SK-N-SH (cell line): ENCODE data around the gene ZNF143. TPM values are rescaled to one million over a fixed set of nuclear protein-coding genes. Genes with fewer than 3 reads are reported as not detected.

Experiments used
- CTCF ChIA-PET: fragments of 300-600, 350-600 bp; formaldehyde crosslinking; extraction: SDS; loops from one replicate; lab custom pipeline; 2021; lab: Yijun Ruan, JAX
- POLR2A ChIA-PET: fragments of 350-600 bp; sonication (Branson Sonifier 250); formaldehyde crosslinking; extraction: SDS; loops from one replicate; lab custom pipeline; 2020; ENCODE audit warnings: antibody characterized with exemption, inconsistent platforms; lab: Yijun Ruan, JAX
- DNase-seq: peaks from one replicate; pipeline ENCODE4 v3.0.0; 2012
- H2AFZ ChIP-seq: fragments of 200-600 bp; sonication (generic); 2 replicates; pipeline ENCODE4 v1.8.1; 2016; ENCODE audit warnings: antibody characterized with exemption, mild to moderate bottlenecking, low read depth
- H3F3A ChIP-seq: fragments of 200-600 bp; sonication (generic); replicated peaks from 2 replicates; pipeline ENCODE3; 2016; ENCODE audit warnings: antibody characterized with exemption, mild to moderate bottlenecking; ENCODE audit not compliant: insufficient read depth
- H3K27ac ChIP-seq, 2 experiments: fragments of 200-500 bp in 1 of 2; fragments of 200-600 bp in 1 of 2; sonication (Bioruptor generic) in 1 of 2; sonication (generic), shearing (Covaris generic) in 1 of 2; 2 replicates each; pipeline versions ENCODE4 v1.5.1 to v1.6.1; 2014 to 2016; ENCODE audit warnings: low read depth in 2 of 2, inconsistent platforms in 1 of 2, low read length in 1 of 2, mild to moderate bottlenecking in 1 of 2, mixed read lengths in 1 of 2
- H3K27me3 ChIP-seq: fragments of 200-600 bp; sonication (generic), shearing (Covaris generic); 2 replicates; pipeline ENCODE4 v1.6.1; 2016; ENCODE audit warnings: mixed run types; ENCODE audit not compliant: insufficient read depth
- H3K36me3 ChIP-seq, 2 experiments: fragments of 200-500 bp in 1 of 2; fragments of 200-600 bp in 1 of 2; sonication (Bioruptor generic) in 1 of 2; sonication (generic) in 1 of 2; replicated peaks in 1 of 2; 2 replicates each; pipeline versions ENCODE3 to v1.5.1; 2014 to 2016; ENCODE audit warnings: low read length in 1 of 2, mild to moderate bottlenecking in 1 of 2; ENCODE audit not compliant: insufficient read depth in 2 of 2, control insufficient read depth in 1 of 2
- H3K4me1 ChIP-seq, 2 experiments: fragments of 200-500 bp in 1 of 2; fragments of 200-600 bp in 1 of 2; sonication (Bioruptor generic) in 1 of 2; sonication (generic), shearing (Covaris generic) in 1 of 2; 2 replicates each; pipeline versions ENCODE4 v1.5.1 to v1.6.1; 2014 to 2016; ENCODE audit warnings: low read depth in 1 of 2, low read length in 1 of 2, mixed run types in 1 of 2; ENCODE audit not compliant: insufficient read depth in 2 of 2, control insufficient read depth in 1 of 2
- H3K4me2 ChIP-seq: fragments of 200-600 bp; sonication (generic), shearing (Covaris generic); 2 replicates; pipeline ENCODE4 v1.6.1; 2017; ENCODE audit warnings: mixed run types
- H3K4me3 ChIP-seq, 2 experiments: fragments of 200-500 bp in 1 of 2; fragments of 200-600 bp in 1 of 2; sonication (Bioruptor generic) in 1 of 2; sonication (generic), shearing (Covaris generic) in 1 of 2; 2 replicates each; pipeline versions ENCODE4 v1.5.1 to v1.8.1; 2014 to 2016; ENCODE audit warnings: low read depth in 2 of 2, inconsistent platforms in 1 of 2, low read length in 1 of 2, mild to moderate bottlenecking in 1 of 2, mixed read lengths in 1 of 2, moderate library complexity in 1 of 2
- H3K79me2 ChIP-seq: fragments of 200-600 bp; sonication (generic); 2 replicates; pipeline ENCODE4 v1.8.1; 2017; ENCODE audit warnings: mild to moderate bottlenecking; ENCODE audit not compliant: insufficient read depth
- H3K9ac ChIP-seq: fragments of 200-600 bp; sonication (generic); 2 replicates; pipeline ENCODE4 v1.6.1; 2017; ENCODE audit warnings: mixed run types
- H3K9me2 ChIP-seq: fragments of 200-600 bp; sonication (generic); 2 replicates; pipeline ENCODE4 v1.6.1; 2017; ENCODE audit warnings: mixed run types
- H3K9me3 ChIP-seq: fragments of 200-600 bp; sonication (generic); 2 replicates; pipeline ENCODE4 v1.6.1; 2017; ENCODE audit warnings: mixed run types, mild to moderate bottlenecking, moderate library complexity
- H4K20me1 ChIP-seq: fragments of 200-600 bp; sonication (generic); 2 replicates; pipeline ENCODE4 v1.6.1; 2017; ENCODE audit warnings: mild to moderate bottlenecking, mixed run types; ENCODE audit not compliant: insufficient read depth
- CHD2 ChIP-seq: fragments of 150-350 bp; IDR thresholded peaks from 2 replicates; pipeline ENCODE4 v1.6.1; 2018; ENCODE audit warnings: low read length; ENCODE audit not compliant: partially characterized antibody
- EP300 ChIP-seq, 2 experiments: IDR thresholded peaks; 2 replicates each; pipeline versions ENCODE4 v1.4.0 to v1.6.1; 2012; ENCODE audit warnings: borderline replicate concordance in 1 of 2, low read depth in 1 of 2, low read length in 1 of 2
- FOSL2 ChIP-seq: IDR thresholded peaks from 2 replicates; pipeline ENCODE4 v1.4.0; 2012; ENCODE audit warnings: low read depth, mild to moderate bottlenecking, moderate library complexity, borderline replicate concordance
- FOXJ3 ChIP-seq: sonication (generic); formaldehyde crosslinking; IDR thresholded peaks from 2 replicates; pipeline ENCODE4 v1.5.1; 2020; ENCODE audit warnings: mild to moderate bottlenecking, missing genetic modification reagents
- JUND ChIP-seq: IDR thresholded peaks from 2 replicates; pipeline ENCODE4 v1.4.0; 2012
- NFIC ChIP-seq: IDR thresholded peaks from 2 replicates; pipeline ENCODE4 v1.4.0; 2012; ENCODE audit warnings: borderline replicate concordance
- NRF1 ChIP-seq: IDR thresholded peaks from 2 replicates; pipeline ENCODE4 v1.6.1; 2012; ENCODE audit warnings: low read depth, mild to moderate bottlenecking, low read length
- POLR2AphosphoS5 ChIP-seq: IDR thresholded peaks from 2 replicates; pipeline ENCODE4 v1.6.1; 2012; ENCODE audit warnings: low read depth, low read length
- RCOR1 ChIP-seq: fragments of 150-350 bp; IDR thresholded peaks from 2 replicates; pipeline ENCODE4 v1.6.1; 2017; ENCODE audit warnings: antibody characterized with exemption, low read length
- RFX5 ChIP-seq: IDR thresholded peaks from 2 replicates; pipeline ENCODE4 v1.6.1; 2012; ENCODE audit warnings: mild to moderate bottlenecking, improper control_type of control experiment, low read length
- RXRA ChIP-seq: IDR thresholded peaks from 2 replicates; pipeline ENCODE4 v1.4.0; 2012; ENCODE audit warnings: low read depth, mild to moderate bottlenecking, borderline replicate concordance
- TAF1 ChIP-seq: IDR thresholded peaks from 2 replicates; pipeline ENCODE4 v1.6.1; 2012; ENCODE audit warnings: low read depth, mild to moderate bottlenecking, low read length, moderate library complexity, borderline replicate concordance
- TCF12 ChIP-seq: IDR thresholded peaks from 2 replicates; pipeline ENCODE4 v1.4.0; 2012
- TEAD4 ChIP-seq: IDR thresholded peaks from 2 replicates; pipeline ENCODE4 v1.4.0; 2012; ENCODE audit warnings: mild to moderate bottlenecking, borderline replicate concordance; ENCODE audit not compliant: insufficient read depth
- WGBS: methylation state at CpG from one replicate; pipeline ENCODE4 v1.1.6; 2017; ENCODE audit warnings: low lambda C conversion rate; 5-methylcytosine and 5-hydroxymethylcytosine counted together
- polyA plus RNA-seq, 3 experiments: library from polyadenylated mRNA; depleted of rRNA; stranded (reverse); fragments of >200 nt; gene quantifications; 2 replicates each; pipeline ENCODE4 v1.2.3, GENCODE V29; 2012
- TF ChIP-seq, protein P1 (sequence below): IDR thresholded peaks from 2 replicates; pipeline ENCODE4 v1.4.0; 2012; ENCODE audit warnings: low read depth, borderline replicate concordance
- TF ChIP-seq, protein P2 (sequence below): fragments of 150-350 bp; IDR thresholded peaks from 2 replicates; pipeline ENCODE4 v1.6.1; 2017; ENCODE audit warnings: antibody characterized with exemption, low read length, low read depth, borderline replicate concordance

The ZNF143 gene
- polyA plus RNA-seq, 1 of the 3 experiments (the other 2 are of a cell fraction) = 11.3 TPM

DNA sequence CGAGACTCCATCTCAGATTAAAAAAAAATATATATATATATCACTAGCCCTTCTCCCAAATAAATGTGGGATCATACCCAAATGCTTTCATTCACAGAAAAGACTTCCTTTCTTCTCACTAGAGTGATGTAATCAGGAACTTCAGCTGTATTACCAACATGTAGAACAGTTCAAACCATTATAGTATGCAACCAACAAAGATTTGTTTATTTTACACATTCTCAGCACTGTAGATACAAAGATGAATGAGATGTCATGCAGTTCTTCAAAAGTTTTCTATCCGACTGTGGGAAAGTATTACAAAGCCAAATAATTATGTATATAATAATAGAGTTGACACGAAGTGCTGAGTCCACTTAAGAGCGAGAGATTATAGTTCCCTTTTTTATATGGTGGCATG lies 22.2 kb upstream of the ZNF143 start:
- POLR2A ChIA-PET = interaction anchor here (1.4 kb wide), 1 partner anchor 22 kb away, joined by 4 read pairs; no protein-coding TSS in a partner anchor
- H3K36me3 ChIP-seq = peaks cover 68 to 96% of the 10 kb centered on the region in 2 experiments

DNA sequence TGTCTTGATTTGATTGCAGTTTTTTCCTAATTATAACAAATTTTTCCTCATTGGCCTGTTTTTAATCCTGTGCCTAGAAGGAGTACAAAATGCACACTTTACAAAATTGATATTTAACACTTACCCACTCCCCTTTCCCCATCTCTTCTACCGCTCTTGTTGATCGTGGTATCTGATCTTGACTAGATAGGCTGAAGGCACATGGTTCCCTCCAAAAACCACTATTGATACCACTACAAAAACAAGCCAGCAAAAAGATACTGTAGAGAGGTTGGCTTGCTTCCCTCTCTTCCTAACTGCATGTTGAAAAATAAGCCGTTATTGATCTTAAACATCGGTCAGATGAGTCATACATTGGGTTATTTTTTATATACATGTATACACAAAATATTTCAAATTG lies 14.6 kb upstream of the ZNF143 start:
- Histone ChIP-seq H4K20me1 (no peaks in the 10 kb centered on the region), H3K4me3 (no peak overlapping the region), H3K27ac (no peak overlapping the region), H3K27me3 (no peaks in the 10 kb centered on the region), H3K9me3 (no peaks in the 10 kb centered on the region), H3K9ac (no peak overlapping the region), H3F3A (peaks cover 45% of the 10 kb centered on the region), H3K4me2 (no peak overlapping the region), H3K9me2 (no peaks in the 10 kb centered on the region), H3K4me1 (no peaks in the 10 kb centered on the region), H3K79me2 (peaks cover 13% of the 10 kb centered on the region; the same call in 1 of the 2 replicates), H3K36me3 (peaks cover 36 to 78% of the 10 kb centered on the region in 2 experiments), H2AFZ (no peak overlapping the region)
- POLR2A ChIA-PET = no interaction called here
- CTCF ChIA-PET = no interaction called here
- no peak for DNase-seq
- TF ChIP-seq POLR2AphosphoS5 = no peak
- no peak for TF ChIP-seq TEAD4
- no peak for TF ChIP-seq RCOR1
- no peak for TF ChIP-seq NFIC
- TF ChIP-seq RFX5 = no peak
- no peak for TF ChIP-seq JUND
- no peak for TF ChIP-seq CHD2
- TF ChIP-seq, protein P1, sequence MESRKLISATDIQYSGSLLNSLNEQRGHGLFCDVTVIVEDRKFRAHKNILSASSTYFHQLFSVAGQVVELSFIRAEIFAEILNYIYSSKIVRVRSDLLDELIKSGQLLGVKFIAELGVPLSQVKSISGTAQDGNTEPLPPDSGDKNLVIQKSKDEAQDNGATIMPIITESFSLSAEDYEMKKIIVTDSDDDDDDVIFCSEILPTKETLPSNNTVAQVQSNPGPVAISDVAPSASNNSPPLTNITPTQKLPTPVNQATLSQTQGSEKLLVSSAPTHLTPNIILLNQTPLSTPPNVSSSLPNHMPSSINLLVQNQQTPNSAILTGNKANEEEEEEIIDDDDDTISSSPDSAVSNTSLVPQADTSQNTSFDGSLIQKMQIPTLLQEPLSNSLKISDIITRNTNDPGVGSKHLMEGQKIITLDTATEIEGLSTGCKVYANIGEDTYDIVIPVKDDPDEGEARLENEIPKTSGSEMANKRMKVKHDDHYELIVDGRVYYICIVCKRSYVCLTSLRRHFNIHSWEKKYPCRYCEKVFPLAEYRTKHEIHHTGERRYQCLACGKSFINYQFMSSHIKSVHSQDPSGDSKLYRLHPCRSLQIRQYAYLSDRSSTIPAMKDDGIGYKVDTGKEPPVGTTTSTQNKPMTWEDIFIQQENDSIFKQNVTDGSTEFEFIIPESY = no peak
- TF ChIP-seq NRF1 = no peak
- WGBS = 96% methylated on average over 4 of the region's 4 CpGs

More for the DNA sequence above, 22.2 kb upstream of the ZNF143 start:
- Histone ChIP-seq H3K9me3 (no peaks in the 10 kb centered on the region), H3K4me1 (no peaks in the 10 kb centered on the region), H2AFZ (no peak overlapping the region), H4K20me1 (no peaks in the 10 kb centered on the region), H3K79me2 (peaks cover 65% of the 10 kb centered on the region), H3K4me3 (no peak overlapping the region), H3F3A (peaks cover 31% of the 10 kb centered on the region), H3K9ac (no peak overlapping the region), H3K27me3 (no peaks in the 10 kb centered on the region), H3K27ac (no peak overlapping the region), H3K9me2 (no peaks in the 10 kb centered on the region), H3K4me2 (no peak overlapping the region)
- DNase-seq = no peak
- 94% methylated on average over 4 of the region's 4 CpGs for WGBS
- TF ChIP-seq TAF1 = no peak
- no peak for TF ChIP-seq FOXJ3 (CRISPR knock-in tag)
- TF ChIP-seq, protein P2, sequence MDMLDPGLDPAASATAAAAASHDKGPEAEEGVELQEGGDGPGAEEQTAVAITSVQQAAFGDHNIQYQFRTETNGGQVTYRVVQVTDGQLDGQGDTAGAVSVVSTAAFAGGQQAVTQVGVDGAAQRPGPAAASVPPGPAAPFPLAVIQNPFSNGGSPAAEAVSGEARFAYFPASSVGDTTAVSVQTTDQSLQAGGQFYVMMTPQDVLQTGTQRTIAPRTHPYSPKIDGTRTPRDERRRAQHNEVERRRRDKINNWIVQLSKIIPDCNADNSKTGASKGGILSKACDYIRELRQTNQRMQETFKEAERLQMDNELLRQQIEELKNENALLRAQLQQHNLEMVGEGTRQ = no peak
- no peak for TF ChIP-seq CHD2
- no peak for TF ChIP-seq POLR2AphosphoS5
- no peak for TF ChIP-seq TCF12
- TF ChIP-seq EP300 (IDR thresholded peaks at IDR 0.05; ENCODE audit: borderline replicate concordance in 1 of 2, low read depth in 1 of 2, low read length in 1 of 2) = no peak
- TF ChIP-seq RXRA = no peak
- no peak for TF ChIP-seq FOSL2
- CTCF ChIA-PET = no interaction called here
